GM19240 (cell line): ENCODE data around the gene SKAP1.
A peak's percentile ranks its signal among the peaks of the same experiment; 100 is the strongest.

ENCODE experiments used
- DNase-seq: peaks from one replicate; pipeline ENCODE4 v3.0.0; 2011; ENCODE audit warnings: low spot score; ENCODE audit not compliant: insufficient read length

SKAP1 gene

DNA sequence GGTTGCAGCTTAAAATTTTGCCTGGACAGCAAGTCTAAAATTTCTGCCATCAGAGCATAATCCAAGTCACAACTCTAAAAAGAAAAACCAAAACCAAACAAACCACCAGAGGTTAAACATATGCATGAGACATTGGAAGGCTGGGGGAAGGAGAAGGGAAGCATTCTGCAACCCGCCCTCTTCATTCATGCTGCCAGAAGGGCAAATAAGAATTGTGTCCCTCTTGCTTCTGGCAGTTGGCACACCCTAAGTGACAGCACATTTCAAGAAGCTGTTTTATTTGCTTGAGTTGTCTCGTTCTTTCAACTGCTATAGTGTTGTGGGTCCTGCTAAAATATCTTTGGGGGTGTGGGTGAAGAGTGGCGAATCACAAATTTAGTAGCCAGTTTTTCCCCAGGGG lies 99.6 kb downstream of the SKAP1 start:
- no peak for DNase-seq

DNA sequence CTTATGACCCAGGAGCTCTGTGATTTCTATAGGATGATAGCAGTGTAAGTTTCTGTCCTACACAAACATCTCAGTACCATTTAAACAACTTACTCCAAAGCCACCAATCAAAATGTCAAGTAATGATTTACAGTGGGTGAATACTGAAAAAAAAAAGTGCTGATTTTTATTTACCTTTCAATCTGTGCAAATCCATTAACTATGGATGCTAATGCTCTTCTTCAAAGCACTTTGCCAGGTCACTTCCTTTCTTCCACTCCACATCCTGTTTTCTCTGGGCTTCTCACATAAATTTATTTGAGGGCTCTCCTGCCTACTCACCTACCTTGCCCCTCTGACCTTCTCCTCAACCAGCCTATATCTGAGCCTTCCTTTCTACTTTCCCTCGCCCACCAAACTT lies 101.6 kb downstream of the SKAP1 start:
- DNase-seq, result no peak

DNA sequence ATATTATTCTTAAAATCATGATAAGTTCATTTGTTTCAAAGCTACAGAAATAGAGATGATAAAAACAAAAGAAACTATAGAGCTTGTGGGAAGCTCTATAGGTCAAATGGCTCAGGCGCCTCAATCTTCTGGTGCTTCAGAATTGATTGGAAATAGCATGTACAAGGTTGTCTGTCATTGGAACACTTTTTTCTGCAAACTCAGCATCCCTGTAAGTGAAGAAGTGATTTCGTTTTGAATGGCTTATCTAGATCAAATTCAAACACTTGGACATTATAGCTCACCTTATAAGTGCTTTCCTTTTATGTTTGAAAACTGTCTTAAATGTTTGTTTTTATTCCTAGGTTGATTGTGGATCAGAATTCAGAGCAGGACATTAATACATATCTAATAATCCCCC lies 103.7 kb downstream of the SKAP1 start:
- DNase-seq, result no peak

DNA sequence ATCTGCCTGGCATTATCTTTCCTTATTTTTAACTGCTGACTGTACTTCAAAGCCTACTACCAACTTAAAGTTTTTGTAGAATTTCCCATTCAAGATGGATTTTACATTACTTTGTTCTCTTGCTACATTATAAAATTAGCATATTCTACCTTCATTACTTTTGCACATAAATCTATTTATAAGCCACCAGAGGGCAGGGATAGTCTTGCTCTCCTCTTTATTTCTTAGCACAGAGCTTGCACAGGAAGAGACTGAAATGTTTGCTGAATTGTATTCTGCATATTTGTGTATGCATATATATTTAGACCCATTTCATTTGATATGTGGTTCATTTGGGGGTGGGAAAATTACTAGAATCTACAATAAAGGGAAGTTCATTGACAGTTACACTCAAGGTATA lies 108.0 kb downstream of the SKAP1 start:
- DNase-seq, result no peak

DNA sequence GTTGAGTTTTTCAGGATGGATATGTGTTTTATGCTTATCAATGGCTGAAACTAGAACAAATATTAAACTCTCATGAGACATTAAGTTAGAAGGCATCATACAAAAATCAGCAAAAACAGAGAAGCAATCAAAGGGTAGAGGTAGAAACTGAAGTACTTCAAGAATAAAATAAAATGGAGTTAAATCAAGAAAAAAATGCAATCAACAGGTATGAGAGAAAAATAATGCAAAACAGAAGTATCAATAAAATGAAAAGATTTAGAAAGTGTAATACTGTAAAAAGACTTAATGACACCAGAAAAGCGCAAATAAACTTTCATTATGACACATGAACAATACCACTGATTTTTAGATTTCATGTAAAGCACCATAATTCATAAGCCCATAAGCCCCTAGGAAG lies 112.3 kb downstream of the SKAP1 start:
- no peak for DNase-seq

DNA sequence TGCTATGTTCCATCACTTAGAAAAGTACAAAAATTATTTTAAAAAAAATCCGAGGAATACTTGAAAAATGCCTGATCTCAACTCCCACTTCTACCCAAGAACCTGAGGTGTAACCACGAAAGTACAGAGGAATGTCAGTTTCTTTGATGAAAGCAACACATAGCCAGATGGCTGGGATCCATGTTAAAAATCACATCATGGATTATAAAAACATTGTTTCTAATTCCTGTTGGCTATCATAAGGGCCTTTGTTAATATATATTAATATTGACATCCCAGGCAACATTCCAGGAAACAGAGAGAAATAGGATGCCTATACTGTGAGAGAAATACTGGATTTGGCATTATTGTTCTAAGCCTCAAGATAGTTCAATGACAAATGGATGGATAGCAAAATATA lies 115.3 kb downstream of the SKAP1 start:
- no peak for DNase-seq

DNA sequence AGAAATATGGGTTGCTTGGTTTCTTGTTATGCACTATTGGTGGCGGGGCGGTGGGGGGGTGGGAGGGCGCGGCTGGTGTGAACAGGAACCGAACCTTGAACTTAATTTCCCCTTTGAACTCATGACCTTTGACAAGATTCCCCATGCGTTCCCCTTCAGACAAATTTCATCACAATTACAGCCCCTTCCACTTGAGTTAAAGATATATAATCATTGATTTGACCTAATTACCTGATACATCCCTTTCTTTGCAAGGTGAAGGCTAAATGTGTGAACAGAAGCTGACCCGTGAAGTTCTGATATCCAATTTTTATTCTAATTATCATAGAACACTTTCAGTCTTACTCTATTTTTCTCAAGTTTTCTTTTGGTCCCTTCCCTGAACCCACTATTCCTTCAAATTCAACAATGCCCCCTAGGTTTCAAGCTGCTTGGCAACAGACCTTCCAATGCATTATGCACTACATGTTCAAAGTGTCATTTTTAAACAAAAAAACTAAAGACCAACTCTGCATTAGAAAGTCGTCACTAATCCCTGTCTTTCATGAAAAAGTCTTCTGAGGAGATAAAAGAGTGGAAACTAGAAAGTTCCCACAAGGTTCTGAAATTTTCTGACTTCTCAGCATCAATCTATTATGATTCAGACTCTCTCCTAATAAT lies 116.8 kb downstream of the SKAP1 start:
- no peak for DNase-seq

DNA sequence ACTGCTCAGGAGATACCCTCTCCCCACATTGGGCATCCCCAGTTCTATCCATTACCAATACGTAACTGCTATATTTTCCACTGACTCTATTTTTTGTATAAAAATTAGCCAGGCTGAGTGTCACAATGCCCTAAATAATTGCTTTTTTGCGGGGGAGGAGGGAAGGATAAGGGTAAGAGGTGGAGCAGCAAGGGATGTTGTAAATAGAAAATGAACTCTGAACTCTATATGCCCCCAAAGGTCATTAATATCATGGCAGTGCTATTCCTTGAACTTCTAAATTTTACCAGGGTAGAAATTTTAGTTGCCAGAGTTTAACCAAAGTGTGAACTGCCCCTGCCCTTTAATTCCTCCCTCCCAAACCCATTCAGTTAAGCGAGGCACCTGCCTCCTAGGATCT lies 118.7 kb downstream of the SKAP1 start:
- no peak for DNase-seq

DNA sequence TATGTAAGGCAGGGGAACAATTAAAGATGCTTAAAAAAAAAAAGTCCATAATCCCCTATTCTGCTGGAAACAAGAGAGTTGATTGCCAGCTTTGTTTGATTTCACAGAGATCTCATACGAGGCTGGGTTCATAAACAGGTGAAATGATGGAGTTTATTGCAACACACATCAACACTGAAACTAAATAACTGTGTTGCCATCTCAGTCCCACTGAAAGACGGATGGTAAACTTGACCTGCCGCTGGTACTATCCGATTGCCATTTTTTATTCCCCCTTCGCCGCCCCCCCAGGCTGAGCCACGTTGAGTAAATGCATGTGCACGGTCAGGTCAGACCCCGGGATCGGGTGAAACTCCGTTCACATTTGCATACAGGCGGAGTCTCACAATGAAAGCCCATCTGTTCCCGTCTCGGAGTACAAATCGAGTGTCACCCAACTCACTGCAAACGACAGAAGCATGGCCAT lies 119.2 kb downstream of the SKAP1 start:
- no peak for DNase-seq

DNA sequence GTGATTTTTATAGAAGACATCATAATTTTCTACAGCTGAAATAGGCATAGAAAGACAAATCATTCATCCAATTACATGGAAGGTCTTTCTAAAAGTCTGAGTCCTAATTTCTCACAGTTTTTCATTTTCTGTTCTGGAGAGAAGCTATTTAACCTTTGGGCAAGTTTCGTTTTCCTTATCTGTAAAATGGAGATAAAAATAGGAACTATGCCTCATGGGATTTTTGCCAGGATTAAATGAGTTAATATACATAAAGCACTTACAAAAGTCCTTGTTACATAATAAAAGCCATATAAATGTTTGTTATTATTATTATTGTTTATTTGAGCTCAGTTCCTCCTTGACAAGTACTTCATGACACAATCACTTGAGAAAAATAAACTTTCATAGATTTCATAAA lies 121.4 kb downstream of the SKAP1 start:
- DNase-seq, result no peak

DNA sequence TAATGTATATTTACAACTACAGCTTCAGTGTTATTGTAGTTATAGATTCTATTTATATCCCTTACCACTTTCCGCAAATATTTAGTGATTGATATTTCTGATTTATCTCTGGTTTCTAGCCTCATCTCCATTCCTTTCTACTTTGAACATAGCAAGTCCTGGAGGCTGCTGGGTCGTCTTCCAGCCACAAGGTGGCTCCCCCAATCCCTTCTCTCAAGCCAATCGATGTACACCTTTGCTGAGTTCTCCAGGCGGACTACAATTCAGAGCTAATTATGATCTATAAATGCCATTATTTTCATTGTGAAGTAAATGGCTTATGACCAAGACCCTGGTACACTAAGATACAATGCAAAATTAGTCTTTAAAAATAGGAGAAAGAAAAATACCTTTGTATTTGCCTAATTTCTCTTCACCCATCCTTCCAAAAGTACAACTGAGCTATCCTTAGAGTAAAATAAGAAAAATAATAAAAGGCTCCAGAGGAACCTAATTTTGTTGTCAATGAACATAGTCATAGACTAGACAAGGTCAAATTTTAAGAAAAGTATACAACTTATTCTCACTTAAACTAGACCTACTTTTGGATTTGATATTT lies 122.1 kb downstream of the SKAP1 start:
- no peak for DNase-seq

DNA sequence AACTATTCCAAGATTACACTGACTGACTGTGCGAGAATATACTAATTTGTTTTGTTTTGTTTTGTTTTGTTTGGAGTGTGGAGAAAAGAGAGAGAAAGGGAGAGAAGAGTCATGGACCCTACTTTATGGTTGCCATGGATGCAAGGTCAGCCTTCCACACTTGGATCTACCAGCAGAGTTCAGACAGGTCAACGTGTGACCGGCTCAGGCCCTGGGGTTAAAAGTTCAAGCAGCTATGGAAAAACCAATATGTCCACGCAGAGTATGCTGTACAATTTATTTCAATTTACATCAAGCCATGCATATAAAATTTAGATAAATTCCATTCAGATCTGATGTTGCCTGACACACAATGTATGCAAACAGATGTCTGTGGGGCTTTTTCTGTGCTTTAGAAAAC lies 122.8 kb downstream of the SKAP1 start:
- no peak for DNase-seq

DNA sequence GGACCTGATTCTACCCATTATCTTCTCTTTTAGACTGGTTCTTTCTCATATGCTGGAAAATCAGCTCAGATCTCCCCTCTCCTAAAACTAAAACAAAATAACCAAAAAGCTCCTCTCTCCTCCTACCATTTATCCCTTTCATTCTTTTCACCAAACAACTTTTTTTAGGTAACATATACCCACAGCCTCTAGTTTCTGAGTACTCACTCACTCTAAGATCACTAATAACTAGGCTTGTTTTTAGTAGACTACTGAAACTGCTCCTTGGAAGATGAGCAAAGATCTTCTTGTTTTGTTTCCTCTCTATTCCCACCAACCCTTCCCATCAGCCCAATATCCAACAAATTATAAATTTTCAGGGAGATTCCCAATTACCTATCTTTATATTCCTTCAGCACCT lies 129.0 kb downstream of the SKAP1 start:
- DNase-seq, result no peak

DNA sequence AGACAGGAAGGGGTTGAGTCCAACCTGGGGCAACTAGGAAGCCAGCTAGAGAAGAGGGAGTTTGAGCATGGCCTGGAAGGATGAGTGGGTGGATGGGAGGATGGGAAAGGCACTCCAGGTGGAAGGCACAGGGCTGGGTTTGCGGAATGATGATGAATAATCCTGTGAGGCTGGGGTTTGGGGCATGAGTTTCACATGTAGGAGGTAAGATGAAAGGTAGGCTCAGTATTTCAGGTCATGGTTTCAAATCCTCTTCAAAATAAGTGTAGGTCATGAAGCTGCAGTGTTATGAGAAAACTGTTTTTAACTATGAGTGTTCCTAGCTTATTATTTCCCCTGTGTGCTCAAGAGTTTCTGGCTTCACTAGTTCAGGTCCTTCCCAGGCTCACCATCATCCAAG lies 130.3 kb downstream of the SKAP1 start:
- DNase-seq, result no peak

DNA sequence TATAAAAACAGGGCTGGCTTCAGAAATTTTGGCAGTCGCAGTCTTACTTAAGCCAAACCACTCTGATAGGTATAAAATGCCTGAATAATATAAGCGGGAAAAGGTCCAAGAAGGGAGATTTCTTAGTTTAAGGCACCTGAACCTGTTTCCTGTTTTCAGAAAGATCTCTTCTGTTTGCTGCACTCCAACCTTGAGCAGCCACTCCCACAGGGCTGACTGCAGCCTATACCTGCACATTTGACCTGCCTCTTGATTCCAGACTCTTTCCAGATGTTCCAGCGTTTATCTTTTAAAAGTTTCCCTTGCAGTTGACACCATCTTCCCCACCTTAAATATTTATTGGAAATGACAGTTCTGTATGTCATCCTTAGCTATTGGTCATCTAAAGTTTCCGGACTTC lies 132.2 kb downstream of the SKAP1 start:
- no peak for DNase-seq

DNA sequence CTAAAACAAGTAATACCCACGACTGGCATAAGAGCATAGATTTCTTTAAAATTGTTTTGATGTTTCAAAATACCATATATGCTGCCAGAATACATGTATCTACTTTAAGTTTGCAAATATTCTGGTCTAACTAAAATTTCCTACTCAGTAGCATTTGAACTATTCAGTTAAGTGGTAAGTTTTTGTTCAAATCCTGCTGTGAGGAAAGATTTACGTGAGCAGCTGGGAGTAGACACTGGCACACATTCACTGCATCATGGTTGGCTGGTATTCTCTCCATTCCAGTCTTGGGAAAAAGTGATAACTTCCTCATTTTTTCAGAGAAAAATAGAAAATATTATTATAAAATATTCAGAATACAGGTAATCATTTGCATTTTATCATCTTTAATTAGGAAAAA lies 133.6 kb downstream of the SKAP1 start:
- DNase-seq, result no peak

DNA sequence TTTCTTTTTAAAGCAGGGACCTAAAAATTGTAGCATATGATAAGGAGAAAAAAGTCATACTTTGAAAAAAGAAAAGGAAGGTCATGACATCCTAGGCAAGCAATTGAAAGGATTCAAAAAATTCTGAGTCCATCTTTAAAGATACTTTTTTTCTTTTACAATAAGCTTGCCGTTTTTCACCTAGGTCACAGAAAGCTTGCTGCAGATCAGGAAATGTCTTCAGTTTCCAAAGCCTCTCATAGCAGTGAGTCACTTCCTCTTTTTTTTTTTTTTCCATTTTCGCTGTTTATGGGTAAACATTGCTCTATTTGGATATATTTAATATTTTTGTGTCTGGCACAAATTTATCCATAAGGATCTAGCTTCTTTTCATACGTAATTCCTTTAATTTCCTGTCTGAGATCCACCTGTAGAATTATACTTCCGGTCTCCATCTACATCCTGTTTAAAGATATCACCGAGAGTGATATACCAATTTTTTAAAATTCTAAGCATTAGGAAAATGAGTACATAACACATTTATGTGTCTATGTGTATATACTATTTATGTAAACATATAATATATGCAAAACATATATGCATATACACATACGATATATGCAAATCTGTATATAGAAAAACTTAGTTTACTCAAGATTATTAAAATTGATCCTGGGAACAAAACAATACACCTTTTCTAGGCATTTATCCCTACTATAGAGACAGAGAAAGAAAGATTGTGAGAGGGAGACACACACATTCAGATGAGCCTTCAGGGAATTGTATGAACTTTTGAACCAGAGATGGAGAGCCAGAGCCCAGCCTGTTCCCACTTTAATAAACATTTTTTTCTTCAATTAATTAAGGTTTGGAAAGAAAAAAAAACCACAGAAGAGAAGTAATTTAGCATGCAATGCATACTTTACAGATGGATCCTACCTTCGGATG lies 134.4 kb downstream of the SKAP1 start:
- DNase-seq, result peak; percentile 13

DNA sequence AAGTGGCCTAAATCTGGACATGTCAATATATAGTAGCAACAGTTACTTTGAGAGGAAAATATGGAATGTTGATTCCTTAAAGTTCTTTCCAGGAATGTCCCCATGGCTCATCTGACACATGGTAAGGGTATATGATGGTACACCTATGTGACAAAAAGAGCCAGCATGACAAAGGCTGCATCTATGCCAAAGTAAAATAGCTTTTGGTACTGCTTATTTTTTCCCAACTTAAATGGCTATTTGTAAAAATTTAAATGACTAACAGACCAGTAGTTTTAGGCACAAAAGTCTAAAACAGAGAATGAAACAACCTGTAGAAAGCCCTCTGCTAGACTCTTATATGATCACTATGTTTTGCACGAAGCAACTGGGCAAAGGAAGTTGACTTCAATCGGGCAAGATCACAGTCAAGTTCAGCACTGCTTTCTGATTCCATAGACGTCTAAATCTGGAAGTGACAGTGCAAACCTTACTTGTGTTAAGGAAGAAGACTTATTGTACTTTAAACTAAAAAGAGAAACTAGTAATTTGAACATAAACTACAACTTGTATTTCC lies 135.1 kb downstream of the SKAP1 start:
- DNase-seq, result no peak

DNA sequence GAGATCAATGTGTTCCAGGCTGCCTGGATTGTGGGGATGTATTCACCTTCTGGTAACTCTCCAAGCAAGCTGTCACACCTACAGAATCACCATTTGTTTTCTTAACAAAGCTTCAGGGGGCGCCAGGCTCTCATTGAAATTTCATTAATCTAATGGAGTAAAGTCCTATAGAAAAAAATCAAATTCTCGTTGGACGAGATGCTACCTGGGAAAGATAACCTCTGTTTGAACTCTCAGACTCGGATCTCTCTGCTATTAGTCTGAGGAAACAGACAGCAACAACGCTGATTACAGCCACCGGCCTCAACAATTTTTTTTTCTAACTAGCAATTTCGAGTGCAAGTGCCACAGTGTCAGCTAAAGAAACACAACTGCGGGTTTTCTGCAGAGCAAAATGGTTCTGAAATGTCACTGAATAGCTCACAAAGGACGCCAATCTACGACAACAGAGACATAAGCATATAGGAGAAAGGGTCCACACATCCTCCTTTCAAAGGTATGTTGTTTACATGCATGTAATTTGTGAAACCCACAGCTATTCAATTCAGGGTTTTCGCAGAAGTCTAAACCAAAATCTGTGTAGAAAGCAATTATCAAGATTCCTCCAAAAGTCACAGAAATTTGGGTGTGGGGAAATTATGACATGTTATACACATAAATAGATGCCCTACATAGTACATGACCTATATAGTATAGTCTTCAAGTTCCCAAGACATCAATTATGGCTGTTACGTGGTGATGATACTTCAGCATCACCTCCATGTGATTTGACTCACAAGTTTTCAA lies 135.8 kb downstream of the SKAP1 start:
- no peak for DNase-seq

DNA sequence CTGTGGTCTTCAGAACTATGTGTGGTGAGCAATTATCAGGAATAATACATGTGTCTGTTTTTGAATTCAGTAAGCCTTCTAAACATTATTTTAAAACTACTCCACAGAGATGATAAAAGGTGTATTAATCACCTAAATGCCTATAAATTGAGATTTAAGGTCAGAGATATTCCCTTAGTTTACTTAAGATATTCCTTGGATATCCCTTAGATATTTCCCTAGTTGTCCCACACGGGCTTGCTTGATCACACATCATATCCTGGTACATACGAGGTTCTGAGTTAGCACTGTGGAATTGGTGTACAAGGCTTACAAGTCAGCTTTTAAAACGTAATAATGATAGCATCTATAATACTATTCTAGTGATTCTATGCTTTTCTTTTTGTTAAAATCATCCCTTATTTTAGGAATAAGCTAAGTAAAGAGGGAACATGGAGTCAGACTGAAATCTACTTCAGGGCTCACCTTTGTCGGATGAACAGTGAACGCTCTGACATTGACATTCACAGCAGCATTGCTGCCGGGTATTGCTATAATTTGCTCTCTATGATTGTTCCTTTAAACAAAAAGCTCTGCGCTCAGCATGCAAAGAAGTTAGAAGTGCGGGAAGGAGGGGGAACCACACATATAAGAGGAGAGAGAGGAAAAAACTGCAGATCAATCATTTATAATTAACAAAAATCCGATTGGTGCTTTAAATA lies 136.5 kb downstream of the SKAP1 start:
- DNase-seq, result no peak

DNA sequence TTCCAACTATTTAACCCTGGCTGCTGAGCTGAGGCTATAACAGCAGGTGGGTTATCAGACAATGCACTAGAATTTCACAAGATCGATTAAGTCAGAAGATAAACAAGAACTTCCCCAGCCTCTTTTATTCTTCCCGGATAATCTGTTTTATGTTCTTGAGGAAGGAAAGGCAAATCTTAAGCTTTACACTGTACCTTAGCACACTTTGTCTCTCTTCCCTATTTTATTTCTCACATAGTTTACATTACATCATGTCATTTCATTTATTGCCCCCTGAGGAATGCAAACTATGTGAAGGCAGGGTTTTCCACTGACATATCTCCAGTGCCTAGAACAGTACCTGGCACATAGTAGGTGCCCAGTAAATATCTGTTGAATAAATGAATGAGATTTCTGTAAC lies 139.6 kb downstream of the SKAP1 start:
- no peak for DNase-seq
